NCI-H82 (cell line): Measurements from ENCODE around the gene SDK2.

Source experiments
- DNase-seq: peaks from one replicate; lab custom pipeline; 2025; lab: John Stamatoyannopoulos, UW

Gene SDK2

DNA sequence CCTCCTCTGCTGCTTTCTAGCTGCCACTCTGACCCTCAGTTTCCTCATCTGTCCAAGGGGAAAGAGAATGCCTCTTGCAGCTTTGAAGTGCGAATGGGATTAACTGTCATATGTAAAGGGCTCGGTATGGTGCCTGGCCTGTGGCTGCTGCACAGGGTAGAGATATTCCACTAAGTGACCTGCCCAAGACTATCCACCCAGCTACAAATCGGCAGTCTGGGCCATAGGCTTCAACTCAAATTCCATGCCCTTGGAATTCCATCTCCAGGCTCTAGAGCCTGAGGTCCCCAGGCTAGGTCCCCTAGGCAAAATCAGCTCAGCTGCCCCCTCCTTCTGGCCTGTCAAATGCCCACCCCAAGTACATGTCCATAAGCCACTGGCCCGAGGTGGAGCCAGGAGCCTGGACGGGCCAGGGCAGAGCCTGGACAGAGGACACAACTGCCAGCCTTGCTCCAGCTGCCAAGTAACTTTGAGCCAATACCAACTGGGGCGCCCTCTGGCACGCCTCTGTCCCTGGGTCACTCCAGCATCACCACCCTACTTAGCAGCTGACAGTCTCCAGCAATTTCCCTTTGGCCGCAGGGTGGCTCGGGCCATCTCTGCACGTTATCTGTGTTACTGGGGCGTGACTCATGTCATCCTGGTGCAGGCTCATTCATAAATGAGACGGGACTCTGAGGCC is 57.2 kb downstream of the SDK2 start:
- peak; percentile 39 for DNase-seq

GRCh38 chr17:73586275-73586832 is 57.9 kb downstream of the SDK2 start:
- peak; percentile 79 for DNase-seq

GRCh38 chr17:73585583-73585982 is 58.7 kb downstream of the SDK2 start:
- peak; percentile 59 for DNase-seq

DNA sequence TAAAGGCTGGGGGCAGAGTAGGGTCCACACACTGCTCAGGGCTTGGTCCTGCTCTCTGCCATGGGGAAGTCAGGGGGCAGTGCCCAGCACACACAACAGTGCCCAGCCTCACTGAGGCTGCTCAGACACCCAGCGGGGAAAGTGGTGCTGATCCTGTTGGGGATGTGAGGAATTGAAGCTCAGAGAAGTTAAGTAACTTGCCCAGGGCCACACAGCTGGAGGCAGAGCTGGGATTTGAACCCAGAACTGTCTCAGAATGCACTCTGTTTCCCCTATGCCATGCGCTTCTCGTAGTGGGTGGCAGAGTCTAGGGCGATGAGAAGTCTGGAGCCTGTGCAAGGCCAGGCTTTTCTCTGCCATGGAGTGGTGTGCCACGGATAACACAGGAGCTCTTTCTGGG is 59.3 kb downstream of the SDK2 start:
- no peak for DNase-seq

DNA sequence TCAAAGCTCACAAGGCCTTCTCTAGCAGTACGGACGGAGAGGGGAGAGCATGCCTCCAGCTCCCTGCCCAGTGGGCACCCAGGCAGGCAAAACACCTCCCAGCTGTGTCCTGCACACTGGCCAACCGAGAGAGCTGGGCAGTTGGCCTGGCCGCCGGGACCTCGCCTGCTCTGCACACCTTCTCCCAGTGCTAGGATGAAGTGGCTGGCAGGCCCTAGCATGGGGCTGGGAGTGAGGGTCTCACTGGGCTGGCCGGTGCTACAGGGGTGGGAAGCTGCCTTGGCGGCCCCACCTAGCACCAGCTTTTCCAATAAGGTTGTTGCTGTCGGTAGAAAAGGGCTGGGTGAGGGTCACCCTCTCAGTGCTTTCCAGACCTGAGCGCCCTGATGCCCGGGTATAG is 60.2 kb downstream of the SDK2 start:
- no peak for DNase-seq

- DNase-seq: no peak
These were observed 61.4 kb downstream of the SDK2 start for GRCh38 chr17:73582821-73583220.

- DNase-seq: peak; percentile 24
These were observed 61.9 kb downstream of the SDK2 start for GRCh38 chr17:73582359-73582758.

DNA sequence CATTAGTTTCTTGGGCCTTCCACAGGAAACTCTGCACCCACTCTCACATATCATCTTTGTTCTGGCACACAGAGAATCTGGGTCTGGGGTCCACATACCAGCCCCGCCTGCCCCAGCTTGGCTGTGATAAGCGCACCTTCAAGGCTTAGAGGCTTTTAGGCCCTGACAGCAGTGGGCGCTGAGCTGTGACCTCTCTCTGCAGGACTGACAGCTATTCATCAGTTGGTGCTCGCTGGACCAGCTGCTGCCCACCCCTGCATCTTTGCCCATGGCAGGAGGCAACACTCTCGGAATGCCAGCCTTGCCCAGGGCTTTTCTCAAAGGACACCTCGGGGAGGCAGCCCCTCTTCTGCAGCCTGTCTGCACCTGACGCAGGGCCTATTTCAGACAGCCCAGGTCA is 62.9 kb downstream of the SDK2 start:
- DNase-seq: peak; percentile 26

GRCh38 chr17:73580073-73580710 is 64.1 kb downstream of the SDK2 start:
- DNase-seq: no peak

GRCh38 chr17:73576556-73577098 is 67.6 kb downstream of the SDK2 start:
- no peak for DNase-seq

DNA sequence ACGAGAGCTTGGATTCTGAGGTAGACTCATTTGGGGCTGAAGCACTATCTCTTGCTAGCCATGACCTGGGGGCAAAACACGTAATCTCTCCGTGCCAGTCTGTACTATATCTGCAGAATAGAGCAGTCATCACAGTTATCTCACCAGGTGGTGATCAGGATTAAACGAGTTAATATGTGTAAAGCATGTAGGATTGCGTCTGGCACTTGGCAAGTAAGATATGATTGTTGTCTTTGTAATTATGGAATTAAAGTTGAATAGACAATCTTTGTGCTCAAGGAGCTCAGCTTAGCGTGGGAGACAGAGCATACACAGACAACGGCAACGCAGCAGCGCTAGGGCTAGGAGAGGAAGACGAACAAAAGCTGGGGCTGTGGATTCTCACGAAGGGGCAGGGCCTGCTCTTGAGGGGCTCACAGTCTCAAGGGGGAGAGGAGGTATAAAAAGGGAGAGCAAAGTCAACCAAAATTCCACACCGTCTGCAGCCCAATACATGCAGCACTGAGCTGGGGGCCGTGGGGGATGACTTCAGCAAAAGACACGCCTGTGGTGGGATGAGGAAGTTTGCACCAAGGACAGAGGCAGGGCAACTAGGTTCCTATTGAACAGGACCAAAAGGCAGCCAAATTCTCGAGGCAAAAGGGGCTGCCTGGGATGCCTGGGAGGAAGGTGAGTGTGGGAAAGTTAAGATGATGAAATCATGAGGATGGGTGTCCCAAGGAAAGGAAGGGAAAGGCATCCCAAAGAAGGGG is 68.6 kb downstream of the SDK2 start:
- peak; percentile 80 for DNase-seq

DNA sequence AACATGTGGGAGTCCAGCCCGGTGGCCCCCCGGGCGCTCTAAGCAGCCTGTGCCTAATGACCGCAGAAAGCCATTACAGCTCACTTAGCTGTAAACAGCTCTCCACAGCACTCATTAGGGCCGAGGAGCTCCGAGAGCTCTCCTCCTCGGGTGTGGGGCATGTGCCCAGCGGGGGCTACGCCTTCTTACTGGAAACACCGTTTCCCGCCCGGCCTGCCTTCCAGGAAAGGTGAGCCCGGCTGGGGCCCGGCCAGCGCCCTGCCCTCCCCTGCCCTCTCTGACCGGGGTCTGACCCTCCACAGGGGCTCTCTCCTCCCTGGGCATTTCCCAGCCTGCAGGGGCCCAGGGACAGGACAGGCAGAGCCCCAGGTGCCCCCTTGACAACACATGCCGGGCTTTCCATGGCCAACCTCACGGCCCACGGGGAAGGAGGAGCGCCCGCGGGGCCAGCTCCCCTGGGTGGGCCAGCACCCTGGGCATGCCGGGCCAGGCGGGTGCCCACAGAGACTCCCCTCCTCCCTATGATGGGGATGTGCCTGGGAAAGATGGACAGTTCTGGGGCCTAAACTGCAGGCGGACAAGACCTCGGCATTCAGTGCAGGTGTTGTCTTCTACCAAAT is 72.6 kb downstream of the SDK2 start:
- no peak for DNase-seq

DNA sequence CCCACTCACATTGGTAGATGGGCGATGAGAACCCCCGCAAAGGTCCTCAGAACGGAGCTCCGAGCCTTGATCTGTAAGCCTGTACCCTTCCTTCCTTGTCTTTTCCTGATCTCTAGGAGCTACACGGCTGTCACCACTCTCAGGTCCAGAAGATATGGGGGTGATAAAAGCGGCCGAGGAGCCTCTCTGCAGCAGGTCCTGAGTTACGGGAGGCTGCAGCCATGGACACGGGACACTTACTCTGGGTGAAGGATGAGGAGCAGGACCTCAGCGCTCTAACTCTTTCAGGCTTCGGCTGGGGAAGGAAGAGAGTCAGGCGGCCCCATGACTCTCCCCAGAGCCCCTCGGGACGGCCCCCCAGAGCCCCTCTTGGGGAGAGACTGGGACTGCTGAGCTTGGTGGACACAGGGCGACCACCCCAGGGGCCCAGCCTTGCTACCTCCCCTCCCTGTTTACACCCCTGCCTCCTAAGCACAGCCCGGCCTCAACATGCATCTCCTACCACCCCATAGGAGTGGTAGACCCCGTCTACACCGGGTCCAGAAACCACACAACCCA is 74.4 kb downstream of the SDK2 start:
- no peak for DNase-seq

- no peak for DNase-seq
These were observed 75.3 kb downstream of the SDK2 start for GRCh38 chr17:73568934-73569333.

DNA sequence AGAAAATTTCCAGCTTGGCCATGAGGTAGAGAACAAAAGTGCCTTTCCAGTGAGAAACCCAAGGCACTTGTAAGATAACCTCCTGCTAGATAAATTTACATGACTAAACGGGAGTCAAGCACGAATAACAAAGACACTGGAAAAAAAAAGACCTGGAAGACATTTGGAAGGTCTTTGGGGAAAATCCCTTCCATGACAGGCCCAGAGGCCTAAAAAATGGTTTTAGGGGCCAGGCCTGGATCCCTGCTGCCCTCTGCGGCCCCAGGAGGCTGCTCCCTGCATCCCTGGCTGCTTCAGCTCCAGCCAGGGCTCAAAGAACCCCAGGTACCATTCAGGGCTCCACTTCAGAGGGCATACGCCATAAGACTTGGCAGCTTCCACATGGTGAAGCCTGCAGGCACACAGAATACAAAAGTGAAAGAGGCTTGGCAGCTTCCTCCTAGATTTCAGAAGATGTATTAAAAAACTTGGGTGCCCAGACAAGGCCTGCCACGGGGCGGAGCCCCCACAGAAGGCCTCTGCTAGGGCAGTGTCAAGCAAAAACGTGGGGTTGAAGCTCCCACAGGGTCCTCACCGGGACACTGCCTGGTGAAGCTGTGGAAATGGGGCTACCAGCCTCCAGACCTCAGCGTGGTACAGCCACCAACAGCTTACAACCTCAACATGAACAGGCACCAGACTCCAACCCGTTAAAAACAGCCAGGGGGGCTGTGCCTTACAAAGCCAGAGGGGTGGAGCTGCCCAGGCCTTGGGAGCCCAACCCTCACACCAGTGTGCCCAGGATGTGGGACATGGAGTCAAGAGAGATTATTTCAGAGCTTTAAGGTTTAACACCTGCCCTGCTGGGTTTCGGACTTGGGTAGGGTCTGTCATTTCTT is 77.1 kb downstream of the SDK2 start:
- peak; percentile 24 for DNase-seq

DNA sequence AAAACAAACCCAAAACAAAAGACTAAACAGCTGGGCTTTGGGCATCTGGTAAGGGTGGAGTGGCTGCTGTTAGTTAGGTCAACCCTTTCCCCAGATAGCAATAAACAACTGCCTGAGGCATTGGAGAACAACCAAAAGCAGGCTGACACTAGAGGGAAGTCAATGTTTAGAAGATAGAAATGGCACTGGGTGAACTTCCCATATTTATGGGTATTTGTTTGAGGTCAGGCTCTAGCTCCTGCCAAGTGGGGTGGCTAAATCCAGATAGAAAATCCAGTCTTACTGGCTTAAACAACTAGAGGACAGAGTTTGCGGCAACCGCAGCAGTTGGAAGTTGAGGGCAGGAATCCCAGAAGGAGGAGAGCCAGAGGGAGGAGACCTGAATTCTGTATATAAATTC is 79.4 kb downstream of the SDK2 start:
- no peak for DNase-seq

DNA sequence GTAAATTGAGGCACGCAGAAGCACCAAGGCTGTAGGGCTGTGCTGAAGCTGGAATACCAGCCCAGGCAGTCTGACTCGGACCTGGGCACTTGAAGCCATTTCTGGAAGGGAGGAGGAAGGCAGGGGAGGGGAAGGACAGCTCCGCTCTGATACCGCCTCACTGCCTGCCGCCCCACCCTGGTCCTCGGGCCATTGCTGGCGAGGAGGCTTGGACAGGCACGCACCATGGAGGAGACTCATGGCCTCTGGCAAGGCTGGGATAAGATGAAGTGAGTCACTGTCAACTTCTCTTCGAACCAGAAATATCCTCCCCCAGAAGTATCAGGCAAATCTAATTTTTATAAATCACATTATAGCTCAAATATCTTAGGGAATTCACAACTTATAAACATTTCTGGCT is 81.3 kb downstream of the SDK2 start:
- no peak for DNase-seq

GRCh38 chr17:73561111-73561510 is 83.1 kb downstream of the SDK2 start:
- no peak for DNase-seq

GRCh38 chr17:73560661-73561060 is 83.6 kb downstream of the SDK2 start:
- peak; percentile 64 for DNase-seq

DNA sequence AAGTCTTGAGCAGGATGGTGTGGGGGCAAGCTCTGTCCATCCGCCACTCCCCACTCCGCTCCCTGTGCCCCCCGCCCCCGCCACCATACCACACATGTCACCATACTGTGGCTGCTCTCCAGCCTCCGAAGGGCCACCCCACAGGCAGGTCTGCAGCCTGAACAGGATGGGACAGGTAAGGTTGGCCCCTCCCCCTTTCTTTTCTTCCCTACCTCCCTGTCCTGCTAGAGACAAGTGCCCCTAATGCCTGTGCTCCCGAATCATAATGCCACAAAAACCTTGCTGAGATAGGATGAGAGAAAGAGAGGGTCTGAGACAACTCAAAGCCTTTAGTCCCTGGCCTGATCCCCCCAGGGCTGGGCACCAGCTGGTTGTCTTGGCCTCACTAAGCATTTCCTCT is 84.7 kb downstream of the SDK2 start:
- peak; percentile 23 for DNase-seq
